Activated naive CD8-positive, alpha-beta T cell (primary cell): ENCODE data around the gene LENG9.
A peak's percentile ranks its signal among the peaks of the same experiment; 100 is the strongest.
"Not testable (repeated sequence)": the region's sequence is repeated elsewhere in the genome, so short reads cannot be mapped to it uniquely, and the experiment has no call there.

Experiments
- H3K27ac Mint-ChIP-seq: one replicate; pipeline ENCODE4 v1.8.0; 2021; ENCODE audit warnings: mixed read lengths
- H3K27me3 Mint-ChIP-seq: one replicate; pipeline ENCODE4 v1.8.0; 2021; ENCODE audit warnings: mixed read lengths
- H3K36me3 Mint-ChIP-seq: one replicate; pipeline ENCODE4 v1.8.0; 2021; ENCODE audit warnings: mixed read lengths
- H3K4me1 Mint-ChIP-seq: one replicate; pipeline ENCODE4 v1.8.0; 2021; ENCODE audit warnings: low read depth, mixed read lengths
- H3K4me3 Mint-ChIP-seq: one replicate; pipeline ENCODE4 v1.8.0; 2021; ENCODE audit warnings: mild to moderate bottlenecking, mixed read lengths
- H3K9me3 Mint-ChIP-seq: one replicate; pipeline ENCODE4 v1.8.0; 2021; ENCODE audit warnings: low read depth, mixed read lengths

Gene LENG9

DNA sequence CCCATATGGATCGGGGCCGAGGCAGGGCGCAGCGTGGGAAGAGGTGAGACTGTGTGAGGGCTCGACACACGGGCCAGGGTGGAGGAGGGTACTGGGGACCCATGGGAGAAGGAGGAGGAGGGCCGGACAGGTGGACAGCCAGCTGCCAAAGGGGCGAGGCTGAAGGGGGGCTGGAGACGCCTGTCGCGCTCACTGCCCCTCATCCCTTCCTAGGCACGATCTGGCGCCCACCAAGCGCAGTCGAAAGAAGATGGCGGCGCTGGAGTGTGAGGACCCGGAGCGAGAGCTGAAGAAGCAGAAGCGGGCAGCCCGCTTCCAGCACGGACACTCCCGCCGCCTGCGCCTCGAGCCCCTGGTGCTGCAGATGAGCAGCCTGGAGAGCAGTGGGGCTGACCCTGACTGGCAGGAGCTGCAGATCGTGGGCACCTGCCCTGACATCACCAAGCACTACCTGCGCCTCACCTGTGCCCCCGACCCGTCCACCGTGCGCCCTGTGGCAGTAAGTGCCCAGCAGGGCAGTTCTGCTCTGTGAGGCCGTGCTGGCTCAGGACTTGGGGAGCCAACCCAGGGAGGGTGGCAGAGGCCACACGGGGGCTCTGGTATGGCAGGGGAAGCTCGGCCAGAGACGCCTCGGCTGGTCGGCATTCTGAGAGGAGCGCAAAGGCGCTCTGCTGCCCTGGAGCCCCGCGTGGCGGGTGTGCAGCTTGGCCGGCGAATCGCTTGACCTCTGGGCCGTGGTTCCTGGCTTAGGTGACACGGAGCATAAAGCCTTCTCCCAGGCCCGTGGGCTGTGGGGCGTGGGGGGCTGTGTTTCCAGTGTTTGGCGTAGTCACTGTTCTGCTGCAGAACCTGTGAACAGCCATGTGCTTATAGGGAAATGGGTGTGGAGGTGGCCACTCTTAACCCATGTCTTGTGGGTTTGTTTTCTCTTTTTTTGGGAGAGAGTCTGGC lies 6.9 kb downstream of the LENG9 start:
- H3K4me3 Mint-ChIP-seq, result no peak overlapping the region
- H3K9me3 Mint-ChIP-seq, result no peaks in the 10 kb centered on the region
- H3K27me3 Mint-ChIP-seq, result no peaks in the 10 kb centered on the region
- peaks cover 2% of the 10 kb centered on the region for H3K36me3 Mint-ChIP-seq
- peaks cover 28% of the 10 kb centered on the region for H3K4me1 Mint-ChIP-seq
- no peak overlapping the region for H3K27ac Mint-ChIP-seq

DNA sequence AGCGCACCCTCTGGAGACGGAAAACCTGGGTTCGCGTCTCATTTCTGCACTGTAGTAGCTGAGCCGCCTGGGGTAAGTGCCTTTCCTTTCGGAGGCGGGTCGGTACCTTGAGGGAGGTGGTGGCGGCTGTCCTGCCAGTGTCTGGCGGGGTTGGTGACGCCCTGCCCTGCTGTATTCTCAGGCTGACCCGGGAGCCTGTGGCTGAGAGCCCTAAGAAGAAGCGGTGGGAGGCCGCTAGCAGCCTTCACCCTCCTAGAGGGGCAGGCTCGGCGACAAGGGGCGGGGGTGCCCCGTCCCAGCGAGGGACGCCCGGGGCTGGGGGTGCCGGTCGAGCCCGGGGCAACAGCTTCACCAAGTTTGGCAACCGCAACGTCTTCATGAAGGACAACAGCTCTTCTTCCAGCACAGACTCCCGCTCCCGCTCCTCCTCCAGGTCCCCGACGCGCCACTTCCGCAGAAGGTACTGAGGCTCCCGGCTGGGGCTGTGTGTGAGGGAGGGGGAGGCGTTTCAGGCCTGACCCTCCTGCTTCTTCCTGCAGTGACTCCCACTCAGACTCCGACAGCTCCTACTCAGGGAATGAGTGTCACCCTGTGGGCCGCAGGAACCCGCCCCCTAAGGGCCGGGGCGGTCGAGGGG lies 7.7 kb downstream of the LENG9 start:
- H3K27me3 Mint-ChIP-seq, result no peaks in the 10 kb centered on the region
- peaks cover 2% of the 10 kb centered on the region for H3K36me3 Mint-ChIP-seq
- H3K4me3 Mint-ChIP-seq, result no peak overlapping the region
- H3K27ac Mint-ChIP-seq, result no peak overlapping the region
- no peaks in the 10 kb centered on the region for H3K9me3 Mint-ChIP-seq
- peaks cover 33% of the 10 kb centered on the region for H3K4me1 Mint-ChIP-seq

DNA sequence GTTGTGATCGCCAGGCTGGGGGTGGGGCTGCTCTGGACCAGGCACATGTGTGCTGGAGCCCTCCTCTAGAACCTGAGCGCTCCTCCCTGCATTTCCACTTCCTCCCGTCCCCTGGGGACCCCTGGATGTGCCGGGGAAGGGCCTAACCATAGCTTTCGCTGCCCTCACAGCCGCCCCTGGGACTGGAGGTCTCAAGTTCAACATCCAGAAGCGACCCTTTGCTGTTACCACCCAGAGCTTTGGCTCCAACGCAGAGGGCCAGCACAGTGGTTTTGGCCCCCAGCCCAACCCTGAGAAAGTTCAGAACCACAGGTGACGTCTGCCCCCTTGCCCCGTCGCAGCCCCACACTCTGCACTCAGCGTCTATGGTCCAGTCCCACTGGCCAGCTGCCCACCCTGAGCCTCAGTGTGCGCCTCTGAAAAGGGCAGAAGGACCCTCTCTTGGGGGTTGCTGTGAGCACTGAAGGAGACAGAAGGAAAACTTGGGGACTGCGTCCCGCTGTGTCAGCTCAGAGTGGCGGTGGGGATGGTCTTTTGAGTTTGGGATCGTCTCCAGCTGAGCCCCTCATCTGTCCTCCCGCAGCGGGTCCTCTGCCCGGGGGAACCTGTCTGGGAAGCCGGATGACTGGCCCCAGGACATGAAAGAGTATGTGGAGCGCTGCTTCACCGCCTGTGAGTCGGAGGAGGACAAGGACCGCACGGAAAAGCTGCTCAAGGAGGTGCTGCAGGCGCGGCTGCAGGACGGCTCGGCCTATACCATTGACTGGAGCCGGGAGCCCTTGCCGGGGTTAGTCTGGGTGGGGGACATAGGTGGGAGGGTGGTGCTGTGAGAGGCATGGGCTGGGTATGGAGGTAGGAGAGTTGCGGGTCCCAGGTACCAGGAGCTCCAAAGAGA lies 8.6 kb downstream of the LENG9 start:
- no peaks in the 10 kb centered on the region for H3K9me3 Mint-ChIP-seq
- no peak overlapping the region for H3K27ac Mint-ChIP-seq
- no peaks in the 10 kb centered on the region for H3K27me3 Mint-ChIP-seq
- H3K36me3 Mint-ChIP-seq, result peaks cover 4% of the 10 kb centered on the region
- H3K4me1 Mint-ChIP-seq, result peaks cover 39% of the 10 kb centered on the region
- no peak overlapping the region for H3K4me3 Mint-ChIP-seq

DNA sequence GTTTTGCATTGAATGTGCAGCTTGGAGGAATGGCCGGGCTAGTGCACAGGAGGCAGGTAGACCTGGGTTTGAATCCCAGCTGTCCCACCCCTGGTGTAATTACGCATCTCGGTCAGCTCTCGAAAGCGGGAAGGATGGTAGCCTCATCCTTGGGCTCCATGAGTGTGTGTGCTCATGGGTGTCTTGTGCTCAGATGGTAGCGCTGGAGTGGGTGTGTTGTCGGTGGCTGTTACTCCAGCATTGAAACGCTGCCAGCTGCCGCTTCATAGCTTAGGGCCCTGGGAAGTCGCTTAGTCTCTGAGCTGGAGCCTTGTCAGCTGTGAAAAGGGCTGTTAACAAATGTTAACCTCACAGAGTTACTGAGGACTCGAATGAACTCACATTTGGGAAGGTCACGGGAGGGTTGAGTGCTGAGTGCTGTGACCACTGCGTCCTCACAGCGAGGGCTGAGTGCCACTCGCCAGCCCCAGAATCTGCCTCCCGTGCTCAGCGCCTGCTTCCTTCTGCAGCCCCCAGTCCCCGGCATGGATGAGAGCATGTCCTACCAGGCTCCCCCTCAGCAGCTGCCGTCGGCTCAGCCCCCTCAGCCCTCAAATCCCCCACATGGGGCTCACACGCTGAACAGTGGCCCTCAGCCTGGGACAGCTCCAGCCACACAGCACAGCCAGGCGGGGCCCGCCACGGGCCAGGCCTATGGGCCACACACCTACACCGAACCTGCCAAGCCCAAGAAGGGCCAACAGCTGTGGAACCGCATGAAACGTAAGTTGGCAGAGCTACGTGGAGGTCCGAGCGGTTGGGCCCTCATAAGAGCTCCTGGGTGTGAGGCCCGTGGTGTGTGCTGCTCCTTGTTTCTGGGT lies 9.4 kb downstream of the LENG9 start:
- H3K9me3 Mint-ChIP-seq, result no peaks in the 10 kb centered on the region
- peaks cover 4% of the 10 kb centered on the region for H3K36me3 Mint-ChIP-seq
- H3K27me3 Mint-ChIP-seq, result no peaks in the 10 kb centered on the region
- no peak overlapping the region for H3K27ac Mint-ChIP-seq
- H3K4me1 Mint-ChIP-seq, result peaks cover 38% of the 10 kb centered on the region
- no peak overlapping the region for H3K4me3 Mint-ChIP-seq

DNA sequence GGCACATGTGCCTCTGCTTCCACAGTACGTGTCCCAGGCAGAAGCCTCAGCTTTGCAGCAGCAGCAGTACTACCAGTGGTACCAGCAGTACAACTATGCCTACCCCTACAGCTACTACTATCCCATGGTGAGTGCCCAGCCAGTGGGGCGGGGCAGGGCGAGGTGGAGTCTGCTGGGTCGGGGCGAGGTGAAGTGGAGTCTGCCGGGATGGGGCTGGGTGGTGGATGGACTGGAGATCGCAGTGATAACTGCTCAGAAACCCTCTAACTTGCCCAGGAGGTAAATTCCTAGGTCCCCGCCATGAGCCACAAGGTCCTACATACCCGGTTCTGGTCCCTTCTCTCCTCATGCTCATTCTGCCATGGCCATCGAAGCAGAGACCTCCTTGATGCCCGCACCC lies 11.0 kb downstream of the LENG9 start:
- peak overlapping the region; percentile 32 for H3K4me3 Mint-ChIP-seq
- H3K36me3 Mint-ChIP-seq, result peaks cover 4% of the 10 kb centered on the region
- H3K4me1 Mint-ChIP-seq, result peaks cover 38% of the 10 kb centered on the region
- no peaks in the 10 kb centered on the region for H3K9me3 Mint-ChIP-seq
- no peaks in the 10 kb centered on the region for H3K27me3 Mint-ChIP-seq
- H3K27ac Mint-ChIP-seq, result no peak overlapping the region

DNA sequence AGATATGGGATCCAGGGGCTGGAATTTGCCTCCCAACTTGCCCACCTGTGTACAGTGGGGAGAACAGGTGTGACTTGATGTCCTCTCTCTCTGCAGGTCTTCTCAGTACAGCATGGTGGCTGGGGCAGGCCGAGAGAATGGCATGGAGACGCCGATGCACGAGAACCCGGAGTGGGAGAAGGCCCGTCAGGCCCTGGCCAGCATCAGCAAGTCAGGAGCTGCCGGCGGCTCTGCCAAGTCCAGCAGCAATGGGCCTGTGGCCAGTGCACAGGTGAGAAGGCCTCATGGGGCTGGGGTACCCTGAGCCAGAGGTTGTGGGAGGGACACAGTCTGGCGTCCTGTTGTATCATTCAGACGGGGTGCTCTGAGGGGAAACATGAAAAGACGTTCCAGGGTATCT lies 11.6 kb downstream of the LENG9 start:
- H3K36me3 Mint-ChIP-seq, result peaks cover 4% of the 10 kb centered on the region
- H3K9me3 Mint-ChIP-seq, result no peaks in the 10 kb centered on the region
- no peaks in the 10 kb centered on the region for H3K27me3 Mint-ChIP-seq
- peak overlapping the region; percentile 80 for H3K27ac Mint-ChIP-seq
- H3K4me1 Mint-ChIP-seq, result peaks cover 43% of the 10 kb centered on the region
- H3K4me3 Mint-ChIP-seq, result no peak overlapping the region

DNA sequence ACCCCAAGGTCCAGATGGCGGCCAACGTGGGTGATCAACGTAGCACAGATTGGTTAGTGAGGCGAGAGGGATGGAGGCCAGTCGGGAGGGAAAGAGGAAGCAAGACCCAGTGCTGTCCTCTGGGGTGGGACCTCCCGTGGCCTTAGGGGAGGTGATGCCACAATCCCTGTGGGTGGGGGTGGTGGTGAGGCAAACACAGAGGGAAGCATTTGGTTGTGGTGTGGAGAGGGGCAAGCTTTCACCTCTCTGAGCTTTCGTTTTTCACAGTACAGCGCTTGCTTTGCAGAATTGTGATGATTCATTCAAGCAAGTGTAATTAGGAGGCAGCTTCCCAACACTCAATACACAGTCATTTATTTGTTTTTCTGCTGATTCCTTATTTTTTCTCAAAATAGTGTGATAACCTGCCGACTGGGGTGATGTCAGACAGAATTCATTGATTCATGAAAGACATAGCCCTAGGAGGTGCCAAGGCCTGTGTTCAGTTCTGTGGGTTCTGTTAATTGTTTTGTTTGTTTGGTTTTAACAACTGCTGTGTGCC lies 12.2 kb downstream of the LENG9 start:
- no peaks in the 10 kb centered on the region for H3K27me3 Mint-ChIP-seq
- peaks cover 47% of the 10 kb centered on the region for H3K4me1 Mint-ChIP-seq
- H3K4me3 Mint-ChIP-seq, result peak overlapping the region; percentile 100
- peaks cover 4% of the 10 kb centered on the region for H3K36me3 Mint-ChIP-seq
- peak overlapping the region; percentile 80 for H3K27ac Mint-ChIP-seq
- no peaks in the 10 kb centered on the region for H3K9me3 Mint-ChIP-seq

DNA sequence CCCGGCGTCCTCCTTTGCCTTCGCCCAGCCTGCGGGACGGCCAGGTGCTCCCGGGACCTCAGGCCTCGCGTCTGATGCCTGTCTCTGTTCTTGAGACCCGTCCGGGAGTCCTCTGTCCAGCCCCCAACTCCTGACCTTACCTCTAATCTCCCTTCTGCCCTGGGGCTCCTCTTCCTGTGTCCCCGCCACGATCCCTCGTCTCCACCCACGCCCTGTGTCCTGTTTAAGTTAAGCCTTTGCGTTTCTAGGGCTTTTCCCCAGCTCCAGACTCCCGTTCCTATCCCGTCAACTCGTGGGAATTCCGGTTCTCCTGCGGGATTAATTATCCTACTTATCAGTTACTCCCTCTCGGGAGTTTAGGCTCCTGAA lies 13.9 kb downstream of the LENG9 start:
- H3K4me1 Mint-ChIP-seq, result peaks cover 47% of the 10 kb centered on the region

DNA sequence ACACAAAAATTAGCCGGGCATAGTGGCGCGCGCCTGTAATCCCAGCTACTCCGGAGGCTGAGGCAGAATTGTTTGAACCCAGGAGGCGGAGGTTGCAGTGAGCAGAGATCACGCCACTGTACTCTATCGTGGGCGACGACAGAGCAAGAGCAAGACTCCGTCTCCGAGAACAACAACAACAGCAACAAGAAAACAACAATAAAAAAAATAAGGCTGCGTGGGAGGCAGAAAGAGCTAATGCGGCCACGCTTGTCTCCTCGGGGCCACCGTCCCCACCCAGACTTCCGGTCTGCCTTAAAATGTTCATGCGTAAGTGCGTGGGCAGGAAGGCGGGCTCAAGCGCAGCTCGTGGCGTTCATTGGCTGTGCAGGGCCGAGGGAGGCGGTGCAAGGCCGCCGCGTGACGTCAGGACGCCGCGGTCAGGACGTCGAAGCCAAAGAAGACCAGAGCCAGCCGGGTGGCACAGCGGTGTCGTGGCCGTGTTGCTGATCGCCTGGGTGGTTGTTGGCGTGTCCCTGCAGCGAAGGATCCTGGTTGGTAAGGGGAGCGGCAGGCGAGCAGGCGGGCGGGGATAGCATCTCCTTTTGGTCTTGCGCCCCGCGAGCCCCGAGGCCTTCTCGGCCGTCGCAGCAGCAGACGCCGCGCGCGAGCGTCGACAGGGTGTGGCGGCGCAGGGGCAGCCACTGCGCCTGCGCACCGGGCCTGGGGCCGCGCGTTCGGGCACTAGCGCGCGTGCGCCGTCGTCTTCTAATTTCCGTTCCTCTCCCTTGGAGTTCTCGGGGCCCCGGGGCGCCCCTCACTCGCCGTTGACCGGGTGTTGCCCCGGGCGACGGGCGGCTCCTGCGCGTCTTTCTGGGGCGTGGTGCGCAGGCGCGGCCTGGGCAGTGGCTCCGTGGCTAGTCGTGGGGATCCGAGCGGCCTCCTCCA lies 14.5 kb downstream of the LENG9 start, which contains the start of gene LENG8:
TSS of gene LENG8 (plus strand) at position 426 of the 927 bp plus-strand sequence. CDS start 2,146 bp downstream, outside the sequence.
- Mint-ChIP-seq H3K27ac (peak within 1 kb of the TSS; percentile 100), H3K36me3 (peaks cover 4% of the 10 kb centered on the region), H3K27me3 (no peaks in the 10 kb centered on the region), H3K9me3 (no peaks in the 10 kb centered on the region), H3K4me1 (peaks cover 47% of the 10 kb centered on the region), H3K4me3 (peak within 1 kb of the TSS; percentile 100)

More for the DNA sequence above, 13.9 kb downstream of the LENG9 start:
- peaks cover 4% of the 10 kb centered on the region for H3K36me3 Mint-ChIP-seq
- H3K27ac Mint-ChIP-seq, result peak overlapping the region; percentile 93
- H3K9me3 Mint-ChIP-seq, result no peaks in the 10 kb centered on the region
- H3K4me3 Mint-ChIP-seq, result peak overlapping the region; percentile 100
- H3K27me3 Mint-ChIP-seq, result no peaks in the 10 kb centered on the region

DNA sequence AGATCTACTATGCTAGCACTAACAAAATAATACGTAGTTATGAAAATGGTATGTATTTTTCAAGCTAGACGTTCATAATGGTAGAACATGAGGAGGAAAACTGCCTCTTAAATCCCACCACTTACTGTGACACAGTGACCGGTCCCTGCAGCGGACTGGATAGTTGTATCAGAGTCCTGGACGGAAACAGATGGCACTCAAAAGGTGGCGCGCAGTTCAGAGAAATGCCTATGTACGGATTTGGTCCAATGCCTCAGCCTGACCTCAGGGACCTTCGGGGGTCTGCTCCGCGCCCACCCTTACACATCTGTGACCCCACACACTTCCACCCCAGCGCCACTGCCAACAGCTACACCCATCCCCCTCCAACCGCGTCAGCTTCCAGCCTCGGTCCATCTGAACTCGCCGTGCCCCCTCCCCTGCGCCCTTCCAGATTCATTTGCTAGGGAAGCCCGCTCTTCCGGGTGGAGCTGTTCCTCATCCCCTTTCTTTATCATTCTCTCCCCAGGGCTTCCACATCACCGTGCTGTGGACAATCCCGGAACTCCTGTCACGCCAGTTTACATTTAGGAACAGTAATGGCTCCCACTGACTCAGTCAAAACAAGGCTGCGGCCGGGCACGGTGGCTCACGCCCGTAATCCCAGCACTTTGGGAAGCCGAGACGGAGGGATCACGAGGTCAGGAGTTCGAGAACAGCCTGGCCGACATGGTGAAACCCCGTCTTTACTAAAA lies 15.4 kb downstream of the LENG9 start:
- peaks cover 45% of the 10 kb centered on the region for H3K4me1 Mint-ChIP-seq
- peak overlapping the region; percentile 100 for H3K27ac Mint-ChIP-seq
- no peaks in the 10 kb centered on the region for H3K9me3 Mint-ChIP-seq
- no peaks in the 10 kb centered on the region for H3K27me3 Mint-ChIP-seq
- peaks cover 5% of the 10 kb centered on the region for H3K36me3 Mint-ChIP-seq
- H3K4me3 Mint-ChIP-seq, result peak overlapping the region; percentile 100

DNA sequence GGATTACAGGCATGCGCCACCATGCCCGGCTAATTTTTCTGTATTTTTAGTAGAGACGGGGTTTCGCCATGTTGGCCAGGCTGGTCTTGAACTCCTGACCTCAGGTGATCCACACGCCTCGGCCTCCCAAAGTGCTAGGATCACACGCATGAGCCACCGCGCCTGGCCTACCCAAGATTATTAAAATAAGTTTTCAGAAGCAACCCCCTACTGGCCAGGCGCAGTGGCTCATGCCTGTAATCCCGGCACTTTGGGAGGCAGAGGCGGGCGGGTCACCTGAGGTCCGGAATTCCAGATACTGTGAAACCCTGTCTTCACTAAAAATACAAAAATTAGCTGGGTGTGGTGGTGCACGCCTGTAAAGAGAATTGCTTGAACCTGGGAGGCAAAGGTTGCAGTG lies 17.2 kb downstream of the LENG9 start:
- peaks cover 37% of the 10 kb centered on the region for H3K4me1 Mint-ChIP-seq
- H3K36me3 Mint-ChIP-seq, H3K27me3 Mint-ChIP-seq, H3K27ac Mint-ChIP-seq, H3K9me3 Mint-ChIP-seq, H3K4me3 Mint-ChIP-seq: not testable (repeated sequence)

DNA sequence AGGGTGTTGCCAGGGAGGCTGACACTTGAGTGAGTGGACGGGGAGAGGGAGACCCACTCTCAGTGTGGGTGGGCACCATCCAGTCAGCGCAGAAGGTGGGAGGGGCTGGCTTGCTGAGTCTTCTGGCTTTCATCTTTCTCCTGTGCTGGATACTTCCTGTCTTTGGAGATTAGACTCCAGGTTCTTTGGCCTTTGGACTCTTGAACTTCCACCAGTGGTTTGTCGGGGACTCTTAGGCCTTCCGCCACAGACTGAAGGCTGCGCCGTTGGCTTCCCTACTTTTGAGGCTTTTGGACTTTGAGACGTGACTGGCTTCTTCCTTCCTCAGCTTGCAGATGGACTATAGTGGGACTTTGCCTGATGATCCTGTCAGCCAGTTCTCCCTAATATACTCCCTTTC lies 18.8 kb downstream of the LENG9 start:
- peaks cover 25% of the 10 kb centered on the region for H3K4me1 Mint-ChIP-seq
- H3K27ac Mint-ChIP-seq, result no peak overlapping the region
- H3K27me3 Mint-ChIP-seq, result no peaks in the 10 kb centered on the region
- peaks cover 2% of the 10 kb centered on the region for H3K36me3 Mint-ChIP-seq
- H3K4me3 Mint-ChIP-seq, result no peak overlapping the region
- H3K9me3 Mint-ChIP-seq, result no peaks in the 10 kb centered on the region
